Measurements from ENCODE around the gene WNT4.

- TF ChIP-seq CTCF (IDR thresholded peaks at IDR 0.05; ENCODE audit: low read depth, low read length) (no peak), EZH2phosphoT487 (IDR thresholded peaks at IDR 0.05; ENCODE audit: low read depth) (no peak)
Observed at GRCh38 chr1:22101995-22102394, 40.9 kb downstream of the WNT4 start.
